GM18951 (cell line): ENCODE results near the gene OR5I1.
"Not testable (repeated sequence)": the region's sequence is repeated elsewhere in the genome, so short reads cannot be mapped to it uniquely, and the experiment has no call there.

Experiments
- POLR2A ChIP-seq: IDR thresholded peaks from 4 replicates; pipeline ENCODE4 v1.6.1; 2011; ENCODE audit warnings: mild to moderate bottlenecking; ENCODE audit not compliant: insufficient read length, insufficient read depth; ENCODE audit errors: extremely low read depth
- in situ Hi-C: fragments of 300-500 bp; cut with MboI; formaldehyde crosslinking; loops from one replicate; pipeline ENCODE4 v1.12.0; 2022; ENCODE audit warnings: low sequenced_read_pairs, mixed read lengths, inconsistent platforms; ENCODE audit not compliant: unreplicated experiment

The OR5I1 gene

GRCh38 chr11:55936300-55936699, at the start of gene OR5I1:
Gene OR5I1 (minus strand): TSS chr11:55936400. CDS start chr11:55936400, 0 bp downstream.
- in situ Hi-C loops: loop anchor here (25.0 kb wide), 1 partner anchor 851 kb away; no protein-coding TSS in a partner anchor
- TF ChIP-seq POLR2A: no peak

- TF ChIP-seq POLR2A: no peak
- in situ Hi-C loops: no loop called here
Observed at GRCh38 chr11:55970935-55971334, 34.7 kb upstream of the OR5I1 start.

DNA sequence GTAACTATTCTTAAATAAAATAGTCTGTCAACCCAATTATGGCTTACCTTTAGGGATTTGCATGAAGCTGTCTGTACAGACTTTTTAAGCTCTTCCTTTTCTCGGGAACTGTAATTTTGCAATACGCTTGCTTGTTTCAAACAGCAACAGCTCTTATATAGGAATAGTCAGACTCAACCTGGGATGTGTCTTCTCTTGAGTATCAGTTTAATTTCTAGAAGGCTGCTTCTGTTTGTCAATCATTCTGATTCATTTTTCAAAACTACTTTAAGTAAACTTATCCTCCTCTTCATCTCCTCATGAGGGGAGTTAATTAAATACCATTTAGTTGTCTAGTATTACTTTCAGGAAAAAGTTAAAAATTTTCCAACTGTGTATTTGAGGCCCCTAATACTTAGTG, 33.6 kb upstream of the OR5I1 start, which contains the start of gene OR10AG1:
OR10AG1 (minus strand) TSS at position 101 of the 400 bp plus-strand sequence; CDS start at position 63, 38 bp downstream.
- in situ Hi-C loops: no loop called here
- no peak for TF ChIP-seq POLR2A

DNA sequence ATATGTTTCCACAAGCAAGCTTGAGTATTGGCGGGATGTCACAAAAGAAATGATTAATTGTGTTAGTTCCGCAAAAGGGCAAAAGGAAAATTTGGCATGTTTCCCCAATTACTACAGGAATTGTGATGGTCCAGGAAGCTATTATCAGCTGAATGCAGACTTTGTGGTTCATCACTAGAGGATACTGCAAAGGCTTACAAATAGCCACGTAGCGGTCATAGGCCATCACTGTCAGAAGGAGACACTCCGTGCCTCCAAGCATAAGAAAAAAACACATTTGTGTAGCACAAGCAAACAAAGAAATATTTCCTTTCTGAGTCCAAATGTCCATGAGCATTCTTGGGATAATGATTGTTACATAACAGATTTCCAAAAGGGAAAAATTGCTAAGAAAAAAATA, 31.7 kb upstream of the OR5I1 start:
- TF ChIP-seq POLR2A: no peak
- in situ Hi-C loops: no loop called here

DNA sequence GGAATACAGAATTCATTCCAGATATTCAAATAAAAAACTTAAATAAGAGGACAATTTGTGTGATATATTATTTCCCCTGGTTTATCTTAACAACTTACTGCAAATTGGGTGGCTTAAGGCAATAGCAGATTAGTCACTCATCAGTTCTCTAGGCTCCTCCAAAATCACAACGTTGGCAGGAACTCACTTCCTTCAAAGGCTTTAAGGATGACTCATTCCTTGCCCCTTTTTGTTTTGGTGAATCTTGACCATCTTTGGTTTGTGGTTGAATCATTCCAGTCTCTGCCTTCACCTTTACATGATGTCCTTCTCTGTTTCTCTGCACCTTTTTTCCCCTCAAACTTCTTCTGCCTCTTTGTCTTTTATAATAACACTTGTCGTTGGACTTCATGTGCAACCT, 30.2 kb upstream of the OR5I1 start:
- no peak for TF ChIP-seq POLR2A
- in situ Hi-C loops: no loop called here

GRCh38 chr11:55956521-55956920, 20.3 kb upstream of the OR5I1 start:
- TF ChIP-seq POLR2A: no peak
- in situ Hi-C loops: no loop called here

GRCh38 chr11:55949330-55949729, 13.1 kb upstream of the OR5I1 start:
- in situ Hi-C loops: loop anchor here (25.0 kb wide), 1 partner anchor 838 kb away; no protein-coding TSS in a partner anchor
- no peak for TF ChIP-seq POLR2A

DNA sequence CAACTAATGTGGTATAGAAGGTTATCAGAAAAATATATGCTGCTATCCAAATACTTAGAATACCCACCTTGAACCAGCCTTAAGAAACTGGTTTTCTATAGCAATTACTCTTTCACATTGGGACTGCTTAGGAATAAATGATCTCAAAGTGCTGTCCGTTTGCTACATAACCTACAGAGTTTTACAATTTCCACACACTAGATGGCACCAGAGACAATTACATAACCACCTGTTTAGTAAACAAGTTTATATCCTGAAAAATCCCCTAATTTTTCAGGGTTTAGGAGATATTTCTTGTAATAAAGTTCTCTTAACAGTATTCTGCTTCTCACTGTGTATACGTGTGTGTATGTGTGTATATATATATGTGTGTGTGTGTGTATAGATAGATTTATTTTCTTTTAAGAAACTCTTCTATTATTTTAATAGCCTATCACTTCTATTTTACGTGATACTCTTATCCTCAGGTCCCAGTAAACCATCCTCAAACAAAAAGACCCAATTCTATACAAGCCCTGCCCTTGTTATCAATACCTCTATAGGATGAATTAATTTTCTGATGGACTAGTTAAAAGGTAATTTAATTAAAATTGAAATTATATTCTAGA, 6.7 kb upstream of the OR5I1 start:
- TF ChIP-seq POLR2A: no peak
- in situ Hi-C loops: loop anchor here (25.0 kb wide), 1 partner anchor 844 kb away; no protein-coding TSS in a partner anchor

GRCh38 chr11:55920537-55920936, 15.7 kb downstream of the OR5I1 start:
- no peak for TF ChIP-seq POLR2A
- in situ Hi-C loops: no loop called here

DNA sequence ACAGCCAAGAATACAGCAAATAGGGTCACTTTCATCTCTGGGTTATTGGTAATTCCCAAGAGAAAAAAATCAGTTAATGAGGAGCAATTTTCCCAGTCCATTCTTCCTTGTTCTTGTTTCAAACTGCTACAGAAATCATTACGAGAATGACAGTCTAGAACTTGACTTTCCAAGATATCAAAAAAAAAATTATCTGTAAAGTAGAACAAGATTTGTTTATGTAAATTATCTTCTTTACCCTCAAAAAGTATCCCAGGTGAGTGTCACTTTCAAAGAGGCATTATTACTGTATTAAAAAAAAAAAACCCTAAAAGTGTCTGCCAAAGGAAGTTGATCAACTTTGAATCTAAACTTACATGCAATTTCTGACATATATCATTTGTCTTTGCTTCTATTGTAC, 21.7 kb downstream of the OR5I1 start, which contains the start of gene OR5W2:
OR5W2 (minus strand) TSS at position 101 of the 400 bp plus-strand sequence; CDS start at position 101, 0 bp downstream.
- in situ Hi-C loops: no loop called here
- no peak for TF ChIP-seq POLR2A

GRCh38 chr11:55902308-55902707, 33.9 kb downstream of the OR5I1 start:
- no peak for TF ChIP-seq POLR2A
- in situ Hi-C loops: no loop called here

DNA sequence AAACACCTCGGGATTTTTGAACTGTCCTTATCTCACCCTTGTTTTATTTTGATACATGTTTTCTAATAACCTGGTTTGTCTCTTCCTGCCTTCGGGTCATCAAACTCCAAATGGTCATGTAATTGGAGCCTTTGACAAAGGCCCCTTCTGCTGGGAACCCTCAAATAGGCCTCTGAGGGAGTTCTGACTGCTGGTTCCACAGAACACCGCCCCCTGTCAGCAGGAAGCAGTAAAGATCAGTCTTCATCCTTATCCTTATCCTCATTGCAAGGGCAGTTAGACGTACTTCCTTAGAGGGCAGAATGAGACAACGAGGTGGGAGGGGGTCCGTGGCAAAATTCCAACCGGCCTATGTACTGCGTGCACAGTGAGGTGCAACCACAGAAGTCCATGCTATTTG, 41.0 kb downstream of the OR5I1 start:
- in situ Hi-C loops: no loop called here

GRCh38 chr11:55885481-55885880, 50.7 kb downstream of the OR5I1 start:
- in situ Hi-C loops: not testable (repeated sequence)

More for the DNA sequence above, 41.0 kb downstream of the OR5I1 start:
- TF ChIP-seq POLR2A: no peak
